Neural cell (in vitro differentiated cells): ENCODE data around the gene MORC3.

Experiments
- CTCF ChIP-seq: fragments of 450-650 bp; IDR thresholded peaks from 2 replicates; pipeline ENCODE4 v1.5.1; 2014; ENCODE audit warnings: antibody characterized with exemption, mild to moderate bottlenecking, moderate library complexity; ENCODE audit not compliant: poor library complexity, severe bottlenecking
- EZH2 ChIP-seq: fragments of 200-600, 300-800 bp; shearing (Covaris generic), sonication (generic); IDR thresholded peaks from 2 replicates; pipeline ENCODE4 v1.6.1; 2014; ENCODE audit warnings: antibody characterized with exemption, low read length, borderline replicate concordance, mild to moderate bottlenecking; ENCODE audit not compliant: insufficient read depth, poor library complexity, severe bottlenecking

DNA sequence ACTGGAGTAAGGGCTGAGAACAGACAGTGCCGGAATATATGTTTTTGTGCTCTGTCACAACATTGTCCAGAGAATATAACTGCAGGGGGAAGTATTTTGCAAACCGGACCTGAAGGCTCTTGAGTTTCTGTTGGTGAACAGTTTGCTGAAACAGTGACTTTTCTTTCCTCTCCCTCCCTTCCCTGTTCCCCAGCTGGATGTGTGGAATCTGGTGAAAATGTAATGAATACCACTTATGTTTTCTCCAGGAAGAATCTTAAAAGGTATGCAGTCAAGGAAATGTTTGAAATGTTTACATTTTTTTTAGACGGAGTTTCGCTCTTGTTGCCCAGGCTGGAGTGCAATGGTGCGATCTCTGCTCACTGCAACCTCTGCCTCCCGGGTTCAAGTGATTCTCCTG lies 88.6 kb downstream of the MORC3 start:
- no peak for TF ChIP-seq CTCF
- TF ChIP-seq EZH2, result no peak
